ENCODE data around the gene IL1B.

- TF ChIP-seq EZH2 (IDR thresholded peaks at IDR 0.05; ENCODE audit: insufficient read depth, poor library complexity, severe bottlenecking) (no peak), EZH2phosphoT487 (IDR thresholded peaks at IDR 0.05; ENCODE audit: insufficient read depth, low read depth) (no peak)
Measured at GRCh38 chr2:112820343-112820742, 16.2 kb downstream of the IL1B start.

Data from GM23248 (cell line).